ENCODE data around the gene FOXO4.

FOXO4 gene

DNA sequence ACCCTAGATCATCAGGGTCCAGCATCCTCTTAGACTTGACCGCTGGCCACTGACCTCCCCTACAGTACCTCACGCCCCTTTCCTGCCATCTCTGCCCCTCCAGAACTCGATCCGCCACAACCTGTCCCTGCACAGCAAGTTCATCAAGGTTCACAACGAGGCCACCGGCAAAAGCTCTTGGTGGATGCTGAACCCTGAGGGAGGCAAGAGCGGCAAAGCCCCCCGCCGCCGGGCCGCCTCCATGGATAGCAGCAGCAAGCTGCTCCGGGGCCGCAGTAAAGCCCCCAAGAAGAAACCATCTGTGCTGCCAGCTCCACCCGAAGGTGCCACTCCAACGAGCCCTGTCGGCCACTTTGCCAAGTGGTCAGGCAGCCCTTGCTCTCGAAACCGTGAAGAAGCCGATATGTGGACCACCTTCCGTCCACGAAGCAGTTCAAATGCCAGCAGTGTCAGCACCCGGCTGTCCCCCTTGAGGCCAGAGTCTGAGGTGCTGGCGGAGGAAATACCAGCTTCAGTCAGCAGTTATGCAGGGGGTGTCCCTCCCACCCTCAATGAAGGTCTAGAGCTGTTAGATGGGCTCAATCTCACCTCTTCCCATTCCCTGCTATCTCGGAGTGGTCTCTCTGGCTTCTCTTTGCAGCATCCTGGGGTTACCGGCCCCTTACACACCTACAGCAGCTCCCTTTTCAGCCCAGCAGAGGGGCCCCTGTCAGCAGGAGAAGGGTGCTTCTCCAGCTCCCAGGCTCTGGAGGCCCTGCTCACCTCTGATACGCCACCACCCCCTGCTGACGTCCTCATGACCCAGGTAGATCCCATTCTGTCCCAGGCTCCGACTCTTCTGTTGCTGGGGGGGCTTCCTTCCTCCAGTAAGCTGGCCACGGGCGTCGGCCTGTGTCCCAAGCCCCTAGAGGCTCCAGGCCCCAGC lies 5.2 kb downstream of the FOXO4 start:
- DNase-seq = no peak

GRCh38 chrX:71102292-71102691 lies 6.6 kb downstream of the FOXO4 start:
- no peak for DNase-seq

DNA sequence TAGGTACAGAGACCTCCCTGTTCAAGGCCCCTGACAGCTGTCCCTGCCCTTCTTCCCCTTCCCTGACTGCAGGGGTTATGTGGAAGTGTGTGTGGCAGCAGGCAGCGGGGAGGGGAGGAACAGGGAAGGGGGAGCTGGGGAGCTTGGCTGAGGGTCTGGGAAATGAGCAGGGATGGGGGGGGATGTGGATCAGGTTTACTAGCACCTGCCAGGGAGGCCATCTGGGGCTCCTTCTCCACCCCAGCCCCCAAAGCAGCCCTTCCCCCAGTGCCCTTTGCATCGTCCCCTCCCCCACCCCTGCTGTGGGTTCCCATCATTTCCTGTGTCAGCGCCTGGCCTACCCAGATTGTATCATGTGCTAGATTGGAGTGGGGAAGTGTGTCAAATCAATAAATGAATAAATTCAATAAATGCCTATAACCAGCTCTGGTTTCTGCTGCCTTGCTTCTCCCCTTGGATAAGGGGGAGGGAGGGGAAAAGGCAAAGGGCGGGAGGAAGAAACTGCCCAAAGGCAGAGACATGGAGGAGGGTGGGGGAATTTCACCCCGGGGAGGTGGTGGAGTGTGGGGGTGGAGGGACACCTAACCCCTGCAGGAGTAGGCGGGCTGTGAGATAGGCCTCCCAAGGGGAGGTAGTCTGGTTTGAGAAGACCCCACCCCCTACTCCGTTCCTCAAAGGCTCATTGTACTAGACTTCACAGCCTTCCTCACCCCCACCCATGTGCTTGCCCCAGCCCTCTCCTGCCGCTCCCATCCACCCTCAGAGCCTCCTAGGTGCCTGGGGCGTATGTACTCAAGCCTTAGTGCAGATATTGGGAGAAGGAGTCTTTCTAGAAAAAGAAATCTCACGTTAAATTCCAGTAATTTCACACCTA lies 7.7 kb downstream of the FOXO4 start:
- no peak for DNase-seq

GRCh38 chrX:71105628-71106027 lies 10.0 kb downstream of the FOXO4 start:
- no peak for DNase-seq

DNA sequence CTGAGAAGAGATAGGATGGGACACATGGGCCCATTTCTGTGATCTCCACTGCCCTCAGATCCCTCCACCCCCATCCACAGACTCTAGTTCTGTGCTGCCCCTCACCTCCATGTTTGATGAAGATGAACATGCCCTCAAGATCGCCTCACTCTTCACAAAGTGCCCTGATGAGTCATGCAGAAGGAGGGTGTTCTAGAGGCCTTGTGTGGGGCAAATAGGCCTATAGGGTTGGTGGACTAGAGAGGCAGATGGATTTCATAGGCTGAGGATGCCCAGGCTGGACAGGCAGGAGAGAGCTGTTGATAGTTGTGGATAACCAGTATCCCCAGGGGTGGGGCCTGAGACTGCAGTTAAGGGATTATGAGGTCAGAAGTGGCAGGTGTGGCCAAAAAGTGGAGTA lies 10.8 kb downstream of the FOXO4 start, which contains the start of gene CXorf65:
TSS of gene CXorf65 (minus strand) at position 314 of the 400 bp plus-strand sequence. CDS start at position 130, 184 bp downstream.
- DNase-seq = no peak

GRCh38 chrX:71107245-71107644 lies 11.6 kb downstream of the FOXO4 start:
- no peak for DNase-seq

- no peak for DNase-seq
These were observed 12.2 kb downstream of the FOXO4 start for GRCh38 chrX:71107762-71108360.

GRCh38 chrX:71109051-71109450 lies 13.4 kb downstream of the FOXO4 start:
- DNase-seq = no peak

- DNase-seq = no peak
These were observed 15.6 kb downstream of the FOXO4 start, which contains the start of gene IL2RG for GRCh38 chrX:71111141-71111843. Gene IL2RG, minus strand, starts transcription at chrX:71111577. Its CDS starts 38 bp downstream, at chrX:71111539.

- no peak for DNase-seq
These were observed 16.3 kb downstream of the FOXO4 start for GRCh38 chrX:71111921-71112431.

GRCh38 chrX:71117358-71117757 lies 21.7 kb downstream of the FOXO4 start:
- no peak for DNase-seq

DNA sequence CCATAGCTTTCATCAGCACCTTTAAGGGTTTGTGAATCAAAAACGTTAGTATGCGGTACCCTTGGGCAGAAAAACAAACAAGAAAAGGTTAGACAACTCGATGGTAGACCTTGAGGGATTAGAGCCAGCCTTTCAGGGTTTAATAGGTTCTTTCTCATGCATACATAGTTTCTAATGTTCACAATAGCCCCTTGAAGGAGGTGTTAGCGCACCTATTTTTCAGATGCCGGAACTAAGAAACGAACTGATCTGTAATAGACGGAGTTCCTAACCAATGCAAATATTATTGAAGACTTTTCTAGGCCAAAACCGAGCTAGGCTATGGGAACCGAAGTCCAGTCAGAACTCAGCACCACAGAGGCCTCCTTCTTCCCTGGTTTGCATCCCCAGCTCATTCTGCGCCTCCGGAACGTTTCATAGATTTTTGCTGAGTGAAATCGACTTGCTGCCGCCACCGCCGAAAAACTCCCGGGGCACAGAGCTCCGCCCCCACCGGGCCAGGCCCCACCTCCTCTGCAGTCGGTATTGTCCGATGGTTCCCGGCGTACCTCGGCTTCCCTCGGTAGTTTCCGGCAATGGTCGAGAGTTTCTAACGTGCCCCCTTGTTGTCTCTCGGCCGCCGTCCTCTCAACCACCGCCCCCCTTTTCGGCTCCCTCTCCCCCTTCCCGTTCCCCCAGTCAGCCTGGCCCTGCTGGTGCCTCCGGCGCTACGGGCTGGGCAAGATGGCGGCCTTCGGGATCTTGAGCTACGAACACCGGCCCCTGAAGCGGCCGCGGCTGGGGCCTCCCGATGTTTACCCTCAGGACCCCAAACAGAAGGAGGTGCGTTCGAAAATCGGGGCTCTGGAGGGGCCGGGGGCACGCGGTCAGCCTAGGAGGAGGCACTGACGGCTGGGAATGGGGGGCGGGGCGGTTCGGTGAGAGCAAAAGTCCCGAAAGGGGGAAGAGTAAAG lies 22.7 kb downstream of the FOXO4 start, which contains the start of gene MED12:
TSS of gene MED12 (plus strand) at position 565 of the 953 bp plus-strand sequence. CDS start at position 724, 159 bp downstream.
- peak; percentile 69 for DNase-seq

DNA sequence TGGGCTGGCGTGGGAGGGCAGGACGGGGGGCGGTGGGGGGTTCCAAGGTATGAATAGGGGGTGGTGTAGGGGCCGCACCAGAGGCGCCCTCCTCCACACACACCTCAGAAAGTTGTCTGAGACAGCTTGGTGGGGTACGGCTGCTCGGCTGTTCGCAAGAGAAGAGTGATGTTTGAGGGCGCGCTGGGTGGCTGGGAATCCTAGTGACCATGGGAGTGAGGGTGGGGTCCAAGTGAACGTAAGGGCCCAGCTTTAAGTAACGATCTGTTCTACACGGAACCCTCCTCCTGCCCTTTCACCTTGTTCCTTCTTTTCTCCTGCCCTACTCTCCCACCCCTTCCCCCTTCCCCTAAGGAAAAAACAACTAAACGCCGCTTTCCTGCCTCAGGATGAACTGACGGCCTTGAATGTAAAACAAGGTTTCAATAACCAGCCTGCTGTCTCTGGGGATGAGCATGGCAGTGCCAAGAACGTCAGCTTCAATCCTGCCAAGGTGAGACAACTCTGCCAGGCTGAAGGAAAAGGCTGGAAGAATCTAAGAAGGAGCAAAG lies 23.4 kb downstream of the FOXO4 start:
- DNase-seq = no peak

DNA sequence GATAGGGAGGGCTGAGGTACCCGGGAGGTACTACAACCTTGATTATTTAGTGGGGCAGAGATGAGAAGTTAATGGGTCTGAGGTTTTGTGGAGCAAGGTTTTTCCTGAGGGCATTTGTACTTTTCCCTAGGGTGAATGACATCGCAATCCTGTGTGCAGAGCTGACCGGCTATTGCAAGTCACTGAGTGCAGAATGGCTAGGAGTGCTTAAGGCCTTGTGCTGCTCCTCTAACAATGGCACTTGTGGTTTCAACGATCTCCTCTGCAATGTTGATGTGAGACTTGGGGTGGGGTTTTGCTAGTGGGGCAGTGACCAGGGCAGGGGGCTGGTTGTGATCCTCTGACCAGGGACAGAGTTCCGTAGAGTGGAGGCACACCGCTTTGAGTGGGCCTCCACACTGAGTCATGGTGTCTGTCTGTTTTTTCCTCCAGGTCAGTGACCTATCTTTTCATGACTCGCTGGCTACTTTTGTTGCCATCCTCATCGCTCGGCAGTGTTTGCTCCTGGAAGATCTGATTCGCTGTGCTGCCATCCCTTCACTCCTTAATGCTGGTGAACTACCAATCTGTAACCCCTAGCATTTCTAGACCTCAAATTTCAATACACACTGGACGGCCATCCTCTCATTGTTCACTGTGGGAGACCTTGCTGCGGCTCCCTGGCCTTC lies 32.6 kb downstream of the FOXO4 start:
- peak; percentile 3 for DNase-seq

DNA sequence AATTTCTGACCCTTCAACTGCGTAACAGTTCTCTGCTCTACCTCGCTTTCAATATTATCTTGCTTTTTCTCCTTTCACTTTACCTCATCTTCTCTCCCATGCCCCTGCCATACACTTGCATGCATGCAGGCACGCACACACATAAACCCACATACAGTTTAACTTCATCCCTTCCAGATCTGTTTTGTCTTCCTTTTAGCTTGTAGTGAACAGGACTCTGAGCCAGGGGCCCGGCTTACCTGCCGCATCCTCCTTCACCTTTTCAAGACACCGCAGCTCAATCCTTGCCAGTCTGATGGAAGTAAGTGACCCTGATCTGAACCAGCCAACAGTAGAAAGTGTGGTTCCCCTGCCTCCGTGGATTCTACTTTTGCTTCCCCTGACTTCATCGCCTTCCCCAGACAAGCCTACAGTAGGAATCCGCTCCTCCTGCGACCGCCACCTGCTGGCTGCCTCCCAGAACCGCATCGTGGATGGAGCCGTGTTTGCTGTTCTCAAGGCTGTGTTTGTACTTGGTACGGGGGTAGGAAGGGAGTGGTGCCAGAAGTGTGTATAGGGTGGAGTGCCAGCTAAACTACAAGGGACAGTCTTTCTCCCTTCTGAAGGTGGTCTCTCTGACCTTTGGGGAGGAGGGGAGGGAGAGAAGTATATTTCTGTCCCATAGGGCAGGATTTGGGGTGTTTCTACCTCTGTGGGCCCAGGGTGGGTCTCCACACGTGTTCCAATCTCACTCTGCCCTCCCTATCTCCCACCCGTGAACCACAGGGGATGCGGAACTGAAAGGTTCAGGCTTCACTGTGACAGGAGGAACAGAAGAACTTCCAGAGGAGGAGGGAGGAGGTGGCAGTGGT lies 33.5 kb downstream of the FOXO4 start:
- peak; percentile 7 for DNase-seq

GRCh38 chrX:71131510-71131909 lies 35.9 kb downstream of the FOXO4 start:
- DNase-seq = no peak

DNA sequence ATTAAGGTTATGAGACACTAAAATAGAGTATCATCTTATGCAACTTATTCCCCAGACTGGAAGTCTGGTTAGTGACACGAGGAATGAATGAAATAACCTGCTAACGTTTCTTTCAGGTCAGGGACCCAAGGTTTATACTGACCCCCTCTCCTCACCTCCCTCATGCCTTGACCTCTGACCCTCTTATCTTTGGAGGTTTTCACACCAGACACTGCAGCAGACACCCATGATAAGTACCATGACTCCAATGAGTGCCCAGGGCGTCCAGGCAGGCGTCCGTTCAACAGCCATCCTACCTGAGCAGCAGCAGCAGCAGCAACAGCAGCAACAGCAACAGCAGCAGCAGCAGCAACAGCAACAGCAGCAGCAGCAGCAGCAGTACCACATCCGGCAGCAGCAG lies 44.8 kb downstream of the FOXO4 start:
- no peak for DNase-seq

- DNase-seq = no peak
These were observed 47.9 kb downstream of the FOXO4 start for GRCh38 chrX:71143508-71143907.

GRCh38 chrX:71144651-71145050 lies 49.0 kb downstream of the FOXO4 start, which contains the start of gene NLGN3:
Gene NLGN3, plus strand, starts transcription at chrX:71144841. Its CDS starts 2,909 bp downstream, at chrX:71147750.
- no peak for DNase-seq
